Measurements from ENCODE around the gene EML4. TPM values are rescaled to one million over a fixed set of nuclear protein-coding genes. Genes with fewer than 3 reads are reported as not detected.

Gene EML4
- total RNA-seq, 1 donor from 2014 or later: 72.2 TPM

DNA sequence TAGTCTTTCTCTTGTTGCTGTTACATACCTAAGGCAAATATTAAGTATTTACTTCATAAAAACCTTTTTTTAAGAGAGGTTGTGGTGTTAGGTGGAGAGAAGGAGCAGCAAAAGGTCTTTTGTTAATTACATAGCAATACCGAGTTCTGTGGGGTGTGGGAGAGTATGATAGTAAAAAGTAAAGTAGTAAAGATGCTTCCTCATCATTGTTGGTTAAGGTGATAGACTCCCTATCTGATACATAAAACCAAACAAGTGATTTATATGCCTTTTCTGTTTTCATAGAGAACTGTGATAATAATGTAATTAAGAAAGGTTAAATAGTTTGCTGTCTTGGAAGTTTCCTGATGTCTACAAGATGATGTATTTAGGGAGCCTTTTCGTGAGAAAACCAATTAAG lies 75.4 kb downstream of the EML4 start:
- no peaks in the 10 kb centered on the region for H3K27me3 Mint-ChIP-seq (ENCODE audit: low read depth)
- H3K27ac Mint-ChIP-seq (ENCODE audit: unreplicated experiment): no peak overlapping the region
- TF ChIP-seq, protein P1, sequence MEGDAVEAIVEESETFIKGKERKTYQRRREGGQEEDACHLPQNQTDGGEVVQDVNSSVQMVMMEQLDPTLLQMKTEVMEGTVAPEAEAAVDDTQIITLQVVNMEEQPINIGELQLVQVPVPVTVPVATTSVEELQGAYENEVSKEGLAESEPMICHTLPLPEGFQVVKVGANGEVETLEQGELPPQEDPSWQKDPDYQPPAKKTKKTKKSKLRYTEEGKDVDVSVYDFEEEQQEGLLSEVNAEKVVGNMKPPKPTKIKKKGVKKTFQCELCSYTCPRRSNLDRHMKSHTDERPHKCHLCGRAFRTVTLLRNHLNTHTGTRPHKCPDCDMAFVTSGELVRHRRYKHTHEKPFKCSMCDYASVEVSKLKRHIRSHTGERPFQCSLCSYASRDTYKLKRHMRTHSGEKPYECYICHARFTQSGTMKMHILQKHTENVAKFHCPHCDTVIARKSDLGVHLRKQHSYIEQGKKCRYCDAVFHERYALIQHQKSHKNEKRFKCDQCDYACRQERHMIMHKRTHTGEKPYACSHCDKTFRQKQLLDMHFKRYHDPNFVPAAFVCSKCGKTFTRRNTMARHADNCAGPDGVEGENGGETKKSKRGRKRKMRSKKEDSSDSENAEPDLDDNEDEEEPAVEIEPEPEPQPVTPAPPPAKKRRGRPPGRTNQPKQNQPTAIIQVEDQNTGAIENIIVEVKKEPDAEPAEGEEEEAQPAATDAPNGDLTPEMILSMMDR (conservative IDR thresholded peaks at IDR 0.05): no peak
- H3K36me3 Mint-ChIP-seq (ENCODE audit: low read depth): peaks cover 10% of the 10 kb centered on the region
- H3K4me1 Mint-ChIP-seq: peaks cover 21% of the 10 kb centered on the region
- no peak for DNase-seq (ENCODE audit: low read depth, low spot score)
- no peak overlapping the region for H3K4me3 Mint-ChIP-seq
- H3K9me3 Mint-ChIP-seq: no peaks in the 10 kb centered on the region

DNA sequence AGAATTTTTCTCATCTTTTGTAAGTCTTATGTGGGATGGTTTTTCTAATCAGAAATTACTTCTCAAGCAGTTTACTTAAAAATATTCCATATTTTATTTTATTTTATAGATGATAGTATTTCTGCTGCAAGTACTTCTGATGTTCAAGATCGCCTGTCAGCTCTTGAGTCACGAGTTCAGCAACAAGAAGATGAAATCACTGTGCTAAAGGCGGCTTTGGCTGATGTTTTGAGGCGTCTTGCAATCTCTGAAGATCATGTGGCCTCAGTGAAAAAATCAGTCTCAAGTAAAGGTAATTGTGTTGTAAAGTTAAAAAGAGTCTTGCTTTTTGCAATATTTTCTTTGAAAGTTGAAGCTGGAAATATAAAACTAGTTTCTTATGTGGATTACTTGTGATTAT lies 76.2 kb downstream of the EML4 start:
- H3K27ac Mint-ChIP-seq (ENCODE audit: unreplicated experiment): no peak overlapping the region
- H3K4me3 Mint-ChIP-seq: no peak overlapping the region

DNA sequence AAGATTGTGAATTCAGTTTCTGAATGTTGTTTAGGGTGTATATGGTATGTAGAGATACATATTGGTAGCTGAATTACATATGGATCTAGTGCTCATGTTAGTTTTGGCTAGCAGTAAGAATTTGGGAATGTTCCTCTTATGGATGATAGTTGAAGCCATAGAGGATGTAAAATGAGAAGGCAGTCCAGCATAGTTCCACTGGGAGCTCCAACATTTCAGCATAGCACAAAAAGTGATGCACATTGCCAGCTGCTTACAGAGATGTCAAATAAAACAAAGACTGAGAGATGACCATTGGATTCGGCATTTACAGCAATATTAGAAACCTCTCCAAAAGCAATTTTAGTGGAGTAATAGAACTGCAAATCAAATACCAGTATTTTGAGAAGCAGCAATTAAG lies 77.4 kb downstream of the EML4 start:
- H3K9me3 Mint-ChIP-seq: no peaks in the 10 kb centered on the region
- H3K4me3 Mint-ChIP-seq: no peak overlapping the region
- peaks cover 10% of the 10 kb centered on the region for H3K36me3 Mint-ChIP-seq (ENCODE audit: low read depth)

More for the DNA sequence above, 76.2 kb downstream of the EML4 start:
- TF ChIP-seq, protein P1 (conservative IDR thresholded peaks at IDR 0.05): no peak
- Mint-ChIP-seq H3K4me1 (peaks cover 27% of the 10 kb centered on the region), H3K27me3 (ENCODE audit: low read depth) (no peaks in the 10 kb centered on the region), H3K36me3 (ENCODE audit: low read depth) (peaks cover 10% of the 10 kb centered on the region), H3K9me3 (no peaks in the 10 kb centered on the region)
- DNase-seq (ENCODE audit: low read depth, low spot score): no peak

DNA sequence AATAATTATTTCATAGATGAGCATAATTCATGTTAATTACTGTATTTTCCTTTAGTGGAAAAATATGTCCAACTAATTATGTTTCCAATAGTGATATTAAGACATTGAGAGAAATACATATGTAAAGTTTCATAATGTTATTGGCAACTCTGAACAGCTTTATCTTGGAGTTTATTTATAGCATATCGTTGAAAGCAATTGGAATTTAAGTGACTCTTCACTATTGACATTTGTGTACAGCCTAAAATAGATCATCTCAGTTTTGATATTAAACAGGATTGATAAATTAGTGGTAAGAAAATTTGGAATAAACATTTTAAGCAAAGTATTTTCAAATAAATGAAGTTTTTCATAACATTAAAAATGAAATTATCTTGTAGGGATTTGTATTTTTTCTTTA lies 79.7 kb downstream of the EML4 start:
- no peak overlapping the region for H3K4me3 Mint-ChIP-seq
- TF ChIP-seq, protein P1 (conservative IDR thresholded peaks at IDR 0.05): no peak
- no peak overlapping the region for H3K27ac Mint-ChIP-seq (ENCODE audit: unreplicated experiment)
- no peak for DNase-seq (ENCODE audit: low read depth, low spot score)
- H3K4me1 Mint-ChIP-seq: peaks cover 40% of the 10 kb centered on the region
- H3K36me3 Mint-ChIP-seq (ENCODE audit: low read depth): peaks cover 10% of the 10 kb centered on the region
- H3K9me3 Mint-ChIP-seq: no peaks in the 10 kb centered on the region
- no peaks in the 10 kb centered on the region for H3K27me3 Mint-ChIP-seq (ENCODE audit: low read depth)

More for the DNA sequence above, 77.4 kb downstream of the EML4 start:
- H3K4me1 Mint-ChIP-seq: peaks cover 25% of the 10 kb centered on the region
- H3K27me3 Mint-ChIP-seq (ENCODE audit: low read depth): no peaks in the 10 kb centered on the region
- TF ChIP-seq, protein P1 (conservative IDR thresholded peaks at IDR 0.05): no peak
- DNase-seq (ENCODE audit: low read depth, low spot score): no peak
- no peak overlapping the region for H3K27ac Mint-ChIP-seq (ENCODE audit: unreplicated experiment)

DNA sequence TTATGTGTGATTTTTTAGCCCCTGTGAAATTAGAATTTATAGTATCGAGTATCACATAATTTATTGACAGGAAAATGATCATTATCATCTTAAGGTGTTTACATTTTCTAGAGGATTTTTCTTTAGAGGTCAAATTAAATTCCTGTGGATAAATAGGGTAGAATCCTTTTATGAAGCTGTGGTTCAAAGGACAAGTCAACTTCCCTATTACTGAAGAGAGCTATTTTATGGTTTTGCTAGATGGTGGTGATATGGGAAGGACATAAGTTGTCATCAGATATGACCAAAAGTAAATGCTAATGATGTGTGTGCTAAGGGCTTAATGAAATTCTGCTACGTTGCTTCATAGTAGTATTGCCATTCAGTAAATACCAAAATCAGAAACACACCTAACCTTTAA lies 80.1 kb downstream of the EML4 start:
- TF ChIP-seq, protein P1 (conservative IDR thresholded peaks at IDR 0.05): no peak
- Mint-ChIP-seq H3K27me3 (ENCODE audit: low read depth) (no peaks in the 10 kb centered on the region), H3K27ac (ENCODE audit: unreplicated experiment) (no peak overlapping the region), H3K4me1 (peaks cover 40% of the 10 kb centered on the region), H3K9me3 (no peaks in the 10 kb centered on the region), H3K4me3 (no peak overlapping the region), H3K36me3 (ENCODE audit: low read depth) (peaks cover 10% of the 10 kb centered on the region)
- no peak for DNase-seq (ENCODE audit: low read depth, low spot score)

DNA sequence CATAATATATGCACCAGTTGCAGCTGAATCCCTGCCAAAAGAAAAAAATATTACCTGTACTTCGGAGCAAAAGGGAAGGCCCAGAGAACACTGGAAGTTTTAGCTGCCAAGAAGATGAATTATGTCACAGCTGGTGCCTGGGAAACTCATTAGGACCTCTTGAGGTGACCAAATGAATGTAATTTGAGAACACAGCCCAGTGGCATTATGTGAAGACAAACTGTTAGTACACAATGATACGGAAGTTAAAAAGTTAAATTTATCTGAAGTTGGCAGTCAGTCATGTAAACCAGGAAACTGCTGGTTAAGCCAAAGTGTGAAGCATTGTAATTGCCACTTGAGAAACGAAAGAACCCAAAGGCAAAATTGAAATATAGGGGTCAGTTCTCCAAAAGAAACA lies 80.7 kb downstream of the EML4 start:
- DNase-seq (ENCODE audit: low read depth, low spot score): no peak
- no peak overlapping the region for H3K27ac Mint-ChIP-seq (ENCODE audit: unreplicated experiment)
- peaks cover 10% of the 10 kb centered on the region for H3K36me3 Mint-ChIP-seq (ENCODE audit: low read depth)
- no peak overlapping the region for H3K4me3 Mint-ChIP-seq
- TF ChIP-seq, protein P1 (conservative IDR thresholded peaks at IDR 0.05): no peak
- peaks cover 2% of the 10 kb centered on the region for H3K9me3 Mint-ChIP-seq
- peaks cover 37% of the 10 kb centered on the region for H3K4me1 Mint-ChIP-seq
- H3K27me3 Mint-ChIP-seq (ENCODE audit: low read depth): no peaks in the 10 kb centered on the region
